ENCODE data around the gene BRAP.
"Not testable (repeated sequence)": the region's sequence is repeated elsewhere in the genome, so short reads cannot be mapped to it uniquely, and the experiment has no call there.

The BRAP gene

GRCh38 chr12:111605911-111606766, 79.6 kb downstream of the BRAP start:
- DNase-seq: no peak

- not testable (repeated sequence) for DNase-seq
Measured at GRCh38 chr12:111602857-111603256, 82.9 kb downstream of the BRAP start.

DNA sequence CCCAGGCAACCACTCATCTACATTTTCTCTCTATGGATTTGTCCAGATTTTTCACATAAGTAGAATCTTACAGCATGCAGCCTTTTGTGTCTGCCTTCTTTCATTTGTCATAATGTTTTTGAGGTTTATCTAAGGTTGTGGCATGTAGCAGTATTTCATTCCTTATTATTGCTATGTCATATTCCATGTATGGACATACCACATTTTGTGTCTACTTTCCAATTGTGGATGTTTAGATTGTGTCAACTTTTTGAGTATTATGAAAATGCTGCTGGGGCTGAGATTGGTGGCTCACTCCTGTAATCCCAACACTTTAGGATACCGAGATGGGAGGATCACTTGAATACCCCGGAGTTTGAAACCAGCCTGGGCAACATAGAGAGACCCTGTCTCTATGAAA, 83.4 kb downstream of the BRAP start:
- DNase-seq: no peak

DNA sequence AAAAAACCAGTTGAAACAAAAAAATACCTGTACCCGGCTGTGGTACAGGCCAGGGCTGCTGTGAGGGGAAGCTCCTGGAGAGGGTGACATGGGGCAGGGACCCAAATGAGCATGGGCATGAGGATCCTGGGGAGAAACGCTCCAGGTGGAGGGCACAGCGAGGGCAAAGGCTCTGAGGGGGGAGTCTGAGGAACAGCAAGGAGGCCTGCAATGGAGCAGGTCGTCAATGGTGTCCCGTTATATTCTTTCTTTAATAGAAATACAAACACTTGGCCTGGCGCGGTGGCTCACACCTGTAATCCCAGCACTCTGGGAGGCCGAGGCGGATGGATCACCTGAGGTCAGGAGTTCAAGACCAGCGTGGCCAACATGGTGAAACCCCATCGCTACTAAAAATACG, 84.8 kb downstream of the BRAP start:
- not testable (repeated sequence) for DNase-seq

DNA sequence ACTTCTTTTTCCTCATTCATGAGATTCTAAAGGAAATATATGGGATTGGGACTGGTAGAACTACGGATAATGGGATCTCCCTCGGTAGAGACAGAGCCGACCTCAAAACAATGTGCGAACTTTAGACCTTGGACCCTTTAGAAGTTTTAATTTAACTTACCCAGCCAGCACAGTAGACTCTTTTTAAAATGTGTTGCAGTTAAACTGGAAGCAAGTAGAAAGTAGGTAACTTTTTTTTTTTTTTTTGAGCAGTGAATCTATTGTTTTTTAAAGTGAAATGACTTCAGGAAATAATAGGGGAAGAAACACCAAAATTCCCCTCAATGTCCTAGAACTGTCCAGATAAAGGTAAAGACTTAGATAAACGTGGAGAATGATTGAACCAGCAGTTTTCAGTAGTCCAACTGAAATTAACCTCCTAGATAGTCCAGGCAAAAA, 85.5 kb downstream of the BRAP start:
- DNase-seq: peak in 1 of 2 experiments; percentile 37

DNA sequence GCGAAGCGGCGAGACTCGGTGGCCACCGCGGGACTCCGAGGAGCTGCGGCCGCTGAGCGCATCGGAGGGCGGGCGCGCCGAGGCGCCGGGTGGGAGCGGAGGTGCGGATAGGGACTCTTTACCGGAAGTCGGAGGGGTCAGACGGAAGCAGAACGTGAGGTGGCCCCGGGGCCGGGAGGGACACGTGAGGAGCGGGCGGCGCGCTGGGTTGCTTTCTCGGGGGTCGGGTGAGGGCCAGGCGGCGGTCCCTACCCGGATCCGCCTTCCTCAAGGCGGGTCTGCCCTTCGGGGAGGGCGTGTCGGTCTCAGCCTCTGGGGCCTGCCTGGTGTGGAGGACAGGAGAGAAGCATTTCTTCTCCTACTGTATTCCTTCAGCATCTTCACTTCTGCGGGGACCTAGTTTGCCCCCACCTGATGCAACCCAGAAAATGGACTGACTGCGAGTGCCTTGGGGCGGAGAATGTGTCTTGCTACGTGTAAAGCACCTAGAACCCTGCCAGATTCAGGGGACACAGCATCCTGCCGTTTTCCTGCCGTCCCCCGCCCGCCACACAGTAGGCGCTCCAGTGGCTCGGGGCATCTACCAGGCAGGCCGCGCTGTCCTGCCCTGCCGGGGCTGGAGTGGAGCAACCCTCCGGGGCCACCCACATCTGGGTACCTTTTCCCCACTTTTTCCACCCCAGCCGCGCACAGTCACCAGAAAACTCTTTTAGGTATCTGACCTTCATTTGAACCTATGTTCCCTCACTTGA, 86.1 kb downstream of the BRAP start:
- peak; percentile 94 to 95 for DNase-seq

GRCh38 chr12:111598637-111599452, 86.9 kb downstream of the BRAP start, which contains the start of gene ATXN2:
Gene ATXN2, minus strand, starts transcription at chr12:111599315. Its CDS starts 281 bp downstream, at chr12:111599034.
- peak; percentile 61 to 69 for DNase-seq

DNA sequence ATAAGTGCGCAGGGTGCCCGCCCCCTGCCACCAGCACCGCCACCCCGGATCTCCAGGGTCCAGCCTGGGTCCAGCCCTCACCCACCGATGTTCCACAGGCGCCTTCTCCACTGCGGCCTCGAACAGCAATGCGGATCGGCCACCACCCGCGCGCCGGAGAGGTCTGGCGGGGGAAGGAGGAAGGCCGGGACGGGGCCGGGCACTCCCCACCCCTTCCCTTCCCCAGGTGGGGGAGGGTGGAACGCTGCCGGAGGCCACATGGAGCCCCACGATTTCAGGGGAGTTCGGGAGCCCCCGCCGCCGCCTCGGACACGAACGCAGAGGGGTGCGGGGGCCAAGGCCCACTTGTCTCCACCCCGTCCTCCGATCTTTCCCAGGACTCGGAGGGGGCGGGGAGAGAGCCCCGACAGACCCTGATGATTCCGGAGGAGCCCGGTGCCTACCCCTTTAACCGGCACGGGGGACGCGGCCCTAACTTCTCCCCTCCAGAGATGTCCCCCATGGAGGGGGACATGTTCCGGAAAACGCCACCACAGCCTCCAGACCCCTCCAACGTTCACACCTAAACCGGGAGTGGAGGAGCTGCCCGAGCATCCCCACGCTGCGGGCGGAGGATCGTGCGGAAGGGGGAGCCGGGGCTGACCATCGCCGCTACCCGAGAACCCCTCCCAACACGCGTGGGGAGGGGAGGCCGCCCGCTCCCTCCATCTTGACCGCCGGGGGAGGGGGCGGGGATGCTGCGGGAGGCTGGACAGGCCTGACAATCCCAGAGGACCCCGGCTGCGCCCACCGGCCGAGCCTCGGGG, 87.7 kb downstream of the BRAP start:
- DNase-seq: no peak

DNA sequence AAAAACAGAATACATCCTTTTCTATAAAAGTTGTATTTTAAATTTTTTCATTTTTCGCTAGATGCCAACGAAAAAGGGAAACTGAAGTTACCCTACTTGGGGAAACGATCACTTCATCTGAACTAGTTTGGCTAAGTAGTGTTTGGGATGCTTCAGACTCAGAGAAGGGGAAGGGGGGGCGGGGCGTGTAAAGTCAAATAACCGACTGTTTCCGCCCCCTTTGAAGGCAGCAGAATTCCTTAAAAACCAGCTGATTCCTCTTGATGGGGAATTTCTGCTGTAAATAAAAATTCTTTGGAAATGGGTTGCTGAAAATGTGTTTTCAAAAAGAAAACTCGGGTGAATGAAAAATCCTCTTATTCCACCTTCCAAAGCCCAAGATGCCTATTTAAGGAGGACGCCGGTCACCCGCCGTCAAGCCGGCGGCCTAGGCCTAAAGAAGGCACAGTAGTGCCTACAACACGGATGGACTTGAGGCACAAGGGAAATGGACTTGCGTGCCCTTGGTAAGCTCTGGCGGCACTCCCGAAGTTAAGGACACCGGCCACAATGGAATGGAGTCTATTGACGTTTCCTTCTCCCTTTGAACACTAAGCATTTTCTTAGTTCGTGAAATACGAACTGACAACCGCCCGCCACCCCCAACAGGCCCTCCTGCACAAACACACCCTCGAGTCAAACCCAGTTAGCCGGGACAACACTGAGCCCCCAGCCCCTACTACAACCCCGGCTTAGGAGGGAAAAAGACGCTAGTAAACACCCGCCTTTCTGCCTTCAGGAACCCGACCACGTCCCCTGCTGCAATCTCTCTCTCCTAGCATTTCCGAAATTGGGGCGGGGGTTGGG, 88.5 kb downstream of the BRAP start:
- DNase-seq: peak; percentile 51 to 64

- DNase-seq: not testable (repeated sequence)
Measured at GRCh38 chr12:111595341-111595835, 90.4 kb downstream of the BRAP start.

Measured in Kasumi-1 (cell line).